Stimulated activated CD4-positive, alpha-beta T cell treated with anti-CD3 and anti-CD28 coated beads, TNF-alpha, amount 100 ng/mL, for 24 hours (primary cell): Measurements from ENCODE around the gene TUT7.
"Not testable (repeated sequence)": the region's sequence is repeated elsewhere in the genome, so short reads cannot be mapped to it uniquely, and the experiment has no call there.

Source experiments
- DNase-seq, 3 experiments: peaks; one replicate each; pipeline ENCODE4 v3.0.0-alpha.2; 2020; ENCODE audit warnings: low read depth in 3 of 3

TUT7 gene

GRCh38 chr9:86347991-86348390 is 6.2 kb downstream of the TUT7 start:
- DNase-seq: no peak

GRCh38 chr9:86344818-86345217 is 9.4 kb downstream of the TUT7 start:
- DNase-seq: no peak

- no peak for DNase-seq
Observed at GRCh38 chr9:86342269-86342668, 11.9 kb downstream of the TUT7 start.

GRCh38 chr9:86341007-86341491 is 13.2 kb downstream of the TUT7 start:
- DNase-seq: no peak

- DNase-seq: no peak
Observed at GRCh38 chr9:86340356-86341006, 13.7 kb downstream of the TUT7 start.

GRCh38 chr9:86337469-86338108 is 16.6 kb downstream of the TUT7 start:
- DNase-seq: no peak

GRCh38 chr9:86336058-86336457 is 18.2 kb downstream of the TUT7 start:
- DNase-seq: no peak

- DNase-seq: no peak
Observed at GRCh38 chr9:86333651-86334050, 20.6 kb downstream of the TUT7 start.

GRCh38 chr9:86330186-86330585 is 24.0 kb downstream of the TUT7 start:
- no peak for DNase-seq

GRCh38 chr9:86329649-86330048 is 24.6 kb downstream of the TUT7 start:
- no peak for DNase-seq

- no peak for DNase-seq
Observed at GRCh38 chr9:86328156-86328555, 26.1 kb downstream of the TUT7 start.

- DNase-seq: no peak
Observed at GRCh38 chr9:86326536-86326935, 27.7 kb downstream of the TUT7 start.

GRCh38 chr9:86324901-86325300 is 29.3 kb downstream of the TUT7 start:
- no peak for DNase-seq

- no peak for DNase-seq
Observed at GRCh38 chr9:86324308-86324707, 29.9 kb downstream of the TUT7 start.

- DNase-seq: no peak
Observed at GRCh38 chr9:86322973-86323644, 31.1 kb downstream of the TUT7 start.

GRCh38 chr9:86321373-86321772 is 32.8 kb downstream of the TUT7 start:
- DNase-seq: no peak

- no peak for DNase-seq
Observed at GRCh38 chr9:86318187-86318586, 36.0 kb downstream of the TUT7 start.

GRCh38 chr9:86315078-86315477 is 39.1 kb downstream of the TUT7 start:
- DNase-seq: no peak

GRCh38 chr9:86312959-86313358 is 41.3 kb downstream of the TUT7 start:
- DNase-seq: not testable (repeated sequence)

- no peak for DNase-seq
Observed at GRCh38 chr9:86308687-86309086, 45.5 kb downstream of the TUT7 start.

- DNase-seq: no peak
Observed at GRCh38 chr9:86304236-86304730, 49.9 kb downstream of the TUT7 start.

GRCh38 chr9:86303316-86303975 is 50.8 kb downstream of the TUT7 start:
- peak; percentile 14 to 29 (median 18) for DNase-seq
